DMS53 treated with DMSO at 0.1 percent for 48 hours (cell line): Measurements from ENCODE around the gene LIMK1.

Experiments used
- DNase-seq: peaks from one replicate; lab custom pipeline; 2025; ENCODE audit not compliant: unreplicated experiment; lab: John Stamatoyannopoulos, UW

The LIMK1 gene

DNA sequence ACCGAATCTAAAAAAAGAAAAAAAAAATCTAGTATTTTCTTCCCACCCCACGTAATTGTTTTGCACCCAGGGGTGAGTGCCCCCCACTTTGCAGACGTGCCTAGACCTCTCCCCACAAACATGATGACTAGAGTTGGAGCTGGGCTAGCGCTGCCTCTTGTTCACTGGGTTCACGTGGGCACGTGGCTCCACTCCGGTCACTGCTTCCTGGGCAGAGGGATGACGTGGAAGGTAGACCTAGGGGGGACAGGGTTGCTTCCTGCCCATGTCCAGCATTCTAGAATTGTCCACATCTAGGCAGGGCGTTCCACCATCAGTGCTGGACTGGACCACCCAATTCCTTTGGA is 861 bp upstream of the LIMK1 start:
- no peak for DNase-seq

DNA sequence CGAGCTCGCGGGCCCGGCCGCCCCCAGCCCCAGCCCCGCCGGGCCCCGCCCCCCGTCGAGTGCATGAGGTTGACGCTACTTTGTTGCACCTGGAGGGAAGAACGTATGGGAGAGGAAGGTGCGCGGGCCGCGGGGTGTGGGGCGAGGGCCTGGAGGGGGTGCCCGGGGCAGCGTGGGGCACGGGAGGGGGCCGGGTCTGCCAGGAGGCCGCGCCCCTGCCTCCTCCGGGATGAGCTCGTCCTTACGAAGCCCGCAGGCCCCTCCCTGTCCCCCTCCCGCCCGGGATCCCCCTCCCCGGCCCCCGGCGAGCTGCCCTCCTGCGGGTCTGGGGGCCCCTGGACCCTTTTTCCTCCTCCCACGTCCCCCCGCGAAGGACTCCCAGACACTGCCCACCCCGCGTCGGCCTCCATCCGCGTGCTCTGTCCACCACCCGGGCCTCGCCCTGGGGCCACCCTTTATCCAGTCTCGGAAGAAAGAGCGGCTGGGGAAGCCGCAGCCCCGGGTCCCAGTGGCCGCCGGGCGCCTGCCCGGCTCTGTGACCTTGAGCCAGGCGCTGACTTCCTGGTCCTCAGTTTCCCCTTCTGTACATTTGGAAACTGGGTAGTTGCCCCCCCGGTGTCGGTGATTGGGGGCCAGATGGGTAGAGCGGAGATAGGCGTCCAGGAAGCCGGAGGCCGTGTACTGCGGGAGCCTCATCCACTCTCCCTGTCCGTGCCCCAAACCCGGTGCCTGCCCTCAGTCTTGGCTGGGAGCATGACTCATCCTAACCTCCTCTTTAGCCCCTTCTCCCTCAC is 521 bp downstream of the LIMK1 start:
- peak; percentile 46 for DNase-seq

DNA sequence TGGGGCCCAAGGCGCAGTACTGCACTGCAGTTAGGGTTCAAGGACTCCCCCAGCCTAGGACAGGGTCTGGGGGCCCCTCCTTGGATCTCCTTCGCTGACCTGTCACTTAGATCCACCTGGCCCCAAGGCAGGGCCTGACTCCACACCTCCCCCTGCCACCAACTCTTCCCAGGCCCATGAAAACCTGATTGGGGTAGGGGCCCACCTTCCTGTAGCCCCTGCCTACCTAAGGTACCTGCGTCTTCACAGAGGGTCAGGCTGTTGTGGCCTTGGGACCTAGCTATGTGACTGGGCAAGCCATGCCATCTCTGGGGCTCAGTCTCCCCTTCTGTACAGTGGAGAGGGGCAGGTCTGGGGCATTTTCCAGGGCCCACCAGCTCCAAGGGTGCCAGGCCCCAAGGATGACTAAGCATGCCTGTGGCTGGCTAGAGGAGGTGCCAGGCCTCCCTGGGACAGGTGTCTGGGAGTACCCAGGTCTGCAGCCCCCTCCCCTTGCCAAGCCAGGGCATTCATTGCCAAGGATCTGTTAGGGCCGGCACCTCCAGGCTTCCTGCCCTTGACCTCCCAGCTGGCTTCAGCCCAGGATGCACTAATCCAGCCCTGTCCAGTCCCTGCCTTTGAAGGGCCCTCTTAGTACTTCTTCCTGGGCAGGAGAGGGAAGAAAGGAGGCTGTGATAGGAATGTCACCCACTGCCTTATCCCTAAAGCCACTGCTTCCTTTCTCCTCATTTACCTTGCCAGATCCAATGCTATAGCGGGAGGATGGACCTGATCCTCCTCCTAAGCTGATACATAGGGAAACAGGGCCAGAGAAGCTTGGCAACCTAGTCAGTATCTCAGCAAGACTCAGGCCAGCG is 1.3 kb downstream of the LIMK1 start:
- no peak for DNase-seq

DNA sequence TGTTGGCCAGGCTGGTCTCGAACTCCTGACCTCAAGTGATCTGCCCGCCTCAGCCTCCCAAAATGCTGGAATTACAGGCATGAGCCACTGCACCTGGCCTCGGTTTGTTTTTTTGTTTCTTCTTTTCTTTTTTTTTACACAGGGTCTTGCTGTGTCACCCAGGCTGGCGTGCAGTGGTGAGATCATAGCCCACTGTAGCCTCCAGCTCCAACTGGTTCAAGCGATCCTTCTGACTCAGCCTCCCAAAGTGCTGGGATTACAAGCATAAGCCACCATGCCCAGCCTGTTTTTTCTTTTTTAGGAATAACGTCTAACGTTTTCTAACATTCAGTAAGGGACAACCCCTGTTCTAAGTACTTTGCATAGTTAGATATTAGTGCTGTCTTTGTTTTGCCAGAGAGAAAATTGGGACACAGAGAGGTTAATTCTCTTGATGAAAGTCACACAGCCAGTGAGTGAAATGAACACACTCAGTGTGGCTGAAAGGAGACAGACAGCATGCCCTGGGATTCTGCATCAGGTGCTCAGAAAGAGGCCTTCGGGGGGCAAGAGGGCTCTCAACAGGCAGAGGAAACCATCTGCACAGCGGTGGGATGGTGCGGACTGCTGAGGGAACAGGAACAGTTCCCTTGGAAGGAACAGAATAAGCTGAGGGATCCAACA is 4.3 kb downstream of the LIMK1 start:
- DNase-seq, result no peak

DNA sequence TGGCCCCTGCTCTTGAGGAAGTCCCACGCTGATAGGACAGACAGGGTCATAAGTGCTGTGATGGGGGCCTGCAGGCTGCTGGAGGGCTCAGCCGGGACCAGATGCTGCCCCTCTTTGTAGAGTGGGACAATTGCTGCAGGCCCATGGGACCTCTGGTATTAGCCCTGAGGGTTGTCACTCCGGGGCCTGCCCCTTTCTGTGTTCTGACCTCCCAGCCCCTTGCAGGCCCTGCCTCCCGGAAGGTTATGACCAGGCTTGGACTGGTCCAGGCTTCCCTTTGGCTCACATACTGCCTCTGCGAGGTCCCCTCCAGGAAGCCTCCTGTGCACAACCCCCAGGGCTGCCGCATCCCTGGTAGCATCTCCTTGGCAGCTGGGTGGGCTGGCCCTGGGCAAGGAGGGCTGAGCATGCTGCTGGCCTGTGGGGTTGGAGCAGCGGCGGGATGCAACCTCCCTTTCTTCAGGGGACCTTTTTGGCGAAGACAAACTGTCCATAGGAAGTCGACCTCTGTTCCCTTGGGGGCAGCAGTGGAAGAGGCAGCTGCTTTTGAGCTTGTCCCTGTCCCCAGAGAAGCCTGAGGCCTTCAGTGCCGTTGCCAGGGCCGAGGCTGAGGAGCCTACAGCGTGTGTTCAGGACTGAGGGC is 8.8 kb downstream of the LIMK1 start:
- no peak for DNase-seq

DNA sequence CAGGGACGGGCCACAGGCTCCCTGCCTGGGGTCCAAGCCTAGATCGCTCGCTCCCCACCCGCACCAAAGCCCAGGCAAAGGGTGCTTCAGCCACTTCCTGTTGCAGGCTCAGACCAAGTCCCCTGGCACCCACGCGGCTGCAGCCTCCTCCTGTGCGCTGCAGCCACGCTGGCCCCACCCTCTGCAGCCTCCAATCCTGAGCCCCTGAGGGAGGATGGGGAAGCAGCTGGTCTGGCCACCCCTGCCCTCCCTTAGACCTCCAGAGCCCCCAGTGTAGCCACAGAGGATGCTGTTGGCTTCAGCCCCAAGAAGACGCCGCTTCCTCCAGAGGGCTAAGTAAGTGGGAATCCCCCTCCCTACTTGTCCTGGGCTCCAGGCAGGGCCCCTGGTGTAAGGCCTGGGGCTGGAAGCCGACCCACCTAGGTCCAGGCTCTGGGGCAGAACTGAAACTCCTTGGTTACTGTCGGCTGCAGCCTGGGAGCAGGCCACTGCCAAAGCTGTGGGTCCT is 9.4 kb downstream of the LIMK1 start:
- DNase-seq, result no peak

DNA sequence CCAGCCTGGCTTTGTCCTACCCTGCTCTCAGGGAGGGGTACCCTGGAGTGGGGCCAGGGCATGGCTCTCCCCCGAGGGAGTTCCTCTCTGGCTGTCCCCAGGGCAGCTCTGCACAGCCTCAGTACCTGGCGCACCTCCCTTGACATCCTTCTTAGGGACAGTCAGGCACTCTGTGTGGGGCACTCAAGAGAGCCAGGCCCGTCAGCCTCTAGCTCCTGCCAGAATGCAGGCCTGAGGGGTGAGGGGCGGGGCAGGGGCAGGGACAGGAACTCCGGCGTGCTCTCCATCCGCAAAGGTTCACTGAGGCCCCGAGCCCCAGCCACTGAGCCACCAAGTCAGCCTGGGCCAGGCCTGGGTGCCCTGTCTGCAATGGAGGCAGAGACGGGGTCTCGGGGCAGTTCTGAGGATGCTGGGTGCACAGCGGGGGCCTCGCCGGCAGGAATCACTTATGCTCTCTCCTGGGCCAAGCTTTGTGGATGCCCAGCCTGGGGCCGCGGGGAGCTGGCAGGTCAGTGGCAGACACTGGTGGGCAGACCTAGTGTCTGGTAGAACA is 10.1 kb downstream of the LIMK1 start:
- no peak for DNase-seq

DNA sequence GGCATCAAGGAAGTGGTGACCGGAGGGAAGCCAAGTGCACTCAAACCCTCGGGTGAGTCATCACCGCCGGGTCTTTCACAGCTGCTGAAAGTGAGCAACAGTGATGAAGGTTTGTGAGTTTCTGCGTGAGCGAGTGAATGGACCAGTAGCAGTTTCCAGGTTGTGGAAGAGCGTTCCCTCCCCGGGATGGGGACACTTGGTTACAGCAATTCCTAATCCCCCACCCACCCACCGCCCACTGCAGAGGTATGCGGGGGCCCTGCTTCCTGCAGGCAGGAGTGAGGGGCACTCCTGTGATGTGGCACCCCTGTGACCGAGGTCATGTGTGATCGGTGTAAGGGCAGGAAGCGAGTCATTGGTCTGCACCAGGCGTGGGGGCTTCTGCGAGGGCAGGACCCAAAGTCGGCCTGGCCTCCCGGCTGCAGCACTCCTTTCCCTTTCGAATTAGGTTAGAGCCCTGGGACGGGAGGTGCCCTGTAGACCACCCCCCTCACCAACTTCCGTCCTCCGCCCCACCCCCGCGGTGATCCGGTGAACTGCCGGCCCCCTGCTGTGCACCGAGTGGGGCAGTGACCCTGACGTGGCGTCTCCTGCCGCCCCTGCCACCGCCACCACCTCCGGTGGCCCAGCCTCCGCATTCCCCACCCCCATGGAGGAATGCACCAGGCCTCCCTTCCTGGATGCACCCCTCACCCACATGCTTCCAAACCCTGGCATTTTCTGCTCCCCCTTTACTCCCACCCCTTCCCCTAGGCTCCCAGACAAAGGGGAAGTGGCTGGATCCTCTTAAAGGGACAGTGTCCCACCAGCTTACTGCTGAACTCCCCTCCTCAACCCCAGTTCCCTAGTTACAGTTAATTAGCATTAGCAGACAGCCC is 10.9 kb downstream of the LIMK1 start:
- peak; percentile 90 for DNase-seq

DNA sequence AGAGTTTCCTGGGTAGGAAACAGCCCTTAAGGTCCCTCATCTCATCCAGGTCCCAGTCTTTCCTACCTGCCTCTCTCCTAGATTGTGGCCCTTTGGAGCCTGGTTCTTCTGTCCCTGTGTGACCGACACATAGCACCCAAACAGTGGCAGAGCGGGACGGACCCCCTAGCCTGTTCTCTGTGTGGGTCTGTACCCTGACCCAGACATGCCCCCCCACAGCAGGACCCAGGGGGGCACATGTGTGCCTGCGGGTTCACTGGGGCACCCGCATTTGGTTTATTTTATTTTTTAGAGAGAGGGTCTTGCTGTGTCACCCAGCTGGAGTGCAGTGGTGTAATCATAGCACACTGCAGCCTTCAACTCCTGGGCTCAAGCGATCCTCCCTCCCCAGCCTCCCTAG is 11.5 kb downstream of the LIMK1 start:
- no peak for DNase-seq

DNA sequence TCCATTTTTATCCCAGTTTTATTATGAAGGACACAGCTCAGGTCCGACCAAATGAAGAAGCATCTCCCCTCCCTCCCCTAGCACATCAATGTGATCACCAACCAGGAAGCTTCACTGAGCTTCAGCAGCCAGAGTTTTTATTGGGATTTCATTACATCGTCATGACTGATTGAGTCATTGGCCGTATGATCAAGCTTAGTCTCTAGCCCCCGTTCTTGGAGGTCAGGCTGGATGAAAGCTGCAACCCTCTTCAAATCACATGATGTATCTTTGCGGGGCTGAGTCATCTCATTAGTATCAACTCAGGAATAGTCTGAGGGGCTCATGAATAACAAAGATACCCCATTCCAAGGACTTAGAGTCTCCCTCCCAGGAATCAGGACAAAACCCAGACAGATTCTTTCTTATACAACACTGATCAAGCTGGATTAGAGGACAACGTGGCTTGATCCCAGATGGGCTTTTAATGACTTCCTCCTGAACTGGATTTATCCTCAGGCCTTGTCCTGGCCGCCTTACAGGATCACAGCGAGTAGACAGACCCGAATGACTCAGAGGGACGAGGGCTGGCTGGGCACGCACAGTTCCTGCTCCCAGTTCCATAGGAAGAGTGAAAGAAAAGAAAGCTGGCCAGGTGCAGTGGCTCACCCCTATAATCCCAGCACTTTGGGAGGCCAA is 14.5 kb downstream of the LIMK1 start:
- DNase-seq, result no peak

DNA sequence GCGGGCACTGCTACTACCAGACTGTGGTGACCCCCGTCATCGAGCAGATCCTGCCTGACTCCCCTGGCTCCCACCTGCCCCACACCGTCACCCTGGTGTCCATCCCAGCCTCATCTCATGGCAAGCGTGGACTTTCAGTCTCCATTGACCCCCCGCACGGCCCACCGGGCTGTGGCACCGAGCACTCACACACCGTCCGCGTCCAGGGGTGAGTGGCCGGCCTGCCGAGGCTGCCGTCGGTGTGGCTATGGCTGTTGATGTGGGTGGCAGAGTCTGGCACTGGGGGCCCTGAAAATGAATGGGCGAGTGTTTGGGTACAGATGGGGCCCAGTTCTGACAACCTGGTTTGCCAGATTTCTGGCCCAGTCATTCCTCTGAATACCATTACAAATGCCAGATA is 15.4 kb downstream of the LIMK1 start:
- no peak for DNase-seq

DNA sequence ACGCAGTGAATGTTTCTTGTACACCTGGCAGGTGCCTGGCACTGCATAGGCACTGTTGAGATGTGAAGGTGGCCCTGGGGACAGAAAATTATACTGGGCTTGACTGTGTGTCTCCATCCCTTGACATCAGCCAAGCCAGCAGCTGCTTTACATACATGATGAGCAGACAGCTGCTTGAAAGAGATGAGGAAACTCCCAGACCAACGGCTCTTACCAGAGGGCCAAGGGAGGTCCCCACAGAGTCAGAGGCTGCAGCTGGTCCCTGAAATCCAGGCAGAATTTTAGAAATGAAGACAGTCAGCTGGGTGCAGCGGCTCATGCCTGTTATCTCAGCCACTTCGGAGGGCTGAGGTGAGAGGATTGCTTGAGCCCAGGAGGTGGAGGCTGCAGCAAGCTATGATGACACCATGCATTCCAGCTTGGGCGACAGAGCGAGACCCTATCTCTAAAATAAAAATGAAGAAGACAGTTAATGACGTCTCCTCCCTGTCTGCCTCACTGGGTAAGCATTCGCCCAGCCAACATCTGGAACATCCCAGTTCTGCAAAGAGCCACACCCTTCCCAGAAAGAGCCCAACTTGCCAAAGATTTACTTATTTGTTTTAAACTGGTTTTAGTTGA is 17.6 kb downstream of the LIMK1 start:
- DNase-seq, result no peak

DNA sequence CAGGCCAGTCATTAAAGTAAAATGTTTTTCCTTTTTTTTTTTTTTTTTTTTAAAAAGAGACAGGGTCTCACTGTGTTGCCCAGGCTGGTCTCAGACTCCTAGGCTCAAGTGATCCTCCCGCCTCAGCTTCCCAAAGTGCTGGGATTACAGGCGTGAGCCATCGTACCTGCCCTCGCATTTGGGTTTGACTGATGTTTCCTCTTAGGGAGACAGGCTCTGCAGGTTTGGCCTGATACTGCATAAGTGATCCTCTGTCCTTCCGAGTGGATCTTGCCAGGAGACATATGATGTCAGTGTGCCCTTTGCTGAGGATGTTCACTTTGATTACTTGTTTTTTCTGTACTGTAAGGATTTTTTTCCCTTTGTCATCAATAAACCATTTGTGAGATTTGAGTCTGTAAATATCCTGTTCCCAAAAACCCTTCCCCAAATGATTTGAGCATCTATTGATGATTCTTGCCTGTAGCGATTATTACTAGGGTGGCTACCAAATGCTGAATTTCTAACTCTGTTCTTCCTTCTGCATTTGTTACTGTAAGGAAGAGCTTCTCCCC is 19.7 kb downstream of the LIMK1 start:
- no peak for DNase-seq

DNA sequence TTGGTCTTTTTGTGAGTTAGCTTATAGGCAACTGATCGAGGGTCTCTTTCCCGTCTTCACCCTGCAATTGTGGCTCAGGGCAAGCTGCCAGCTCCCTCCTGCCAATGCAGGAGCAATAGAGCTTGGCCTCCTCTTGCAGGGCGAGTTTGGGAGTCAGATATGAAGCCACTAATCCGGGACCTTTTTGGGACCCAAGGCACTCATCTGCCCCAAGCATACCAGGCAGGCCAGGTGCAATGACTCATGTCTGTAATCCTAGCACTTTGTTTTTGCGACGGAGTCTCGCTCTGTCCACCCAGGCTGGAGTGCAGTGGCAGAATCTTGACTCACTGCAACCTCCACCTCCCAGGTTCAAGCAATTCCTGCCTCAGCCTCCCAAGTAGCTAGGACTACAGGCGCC is 21.1 kb downstream of the LIMK1 start:
- DNase-seq, result no peak

DNA sequence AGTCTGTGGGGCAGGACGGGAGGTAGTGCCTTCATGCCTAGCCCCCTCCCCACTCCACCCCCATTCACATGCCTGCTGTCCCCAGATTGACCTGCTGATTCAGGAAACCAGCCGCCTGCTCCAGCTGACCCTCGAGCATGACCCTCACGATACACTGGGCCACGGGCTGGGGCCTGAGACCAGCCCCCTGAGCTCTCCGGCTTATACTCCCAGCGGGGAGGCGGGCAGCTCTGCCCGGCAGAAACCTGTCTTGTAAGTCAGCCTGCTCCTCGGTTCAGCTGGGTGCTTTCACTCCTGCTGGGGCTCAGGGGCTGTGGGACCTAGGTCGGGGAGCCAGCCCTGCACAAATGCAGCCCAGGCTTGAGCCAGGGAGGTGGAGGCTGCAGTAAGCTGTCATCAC is 22.4 kb downstream of the LIMK1 start:
- DNase-seq, result no peak

DNA sequence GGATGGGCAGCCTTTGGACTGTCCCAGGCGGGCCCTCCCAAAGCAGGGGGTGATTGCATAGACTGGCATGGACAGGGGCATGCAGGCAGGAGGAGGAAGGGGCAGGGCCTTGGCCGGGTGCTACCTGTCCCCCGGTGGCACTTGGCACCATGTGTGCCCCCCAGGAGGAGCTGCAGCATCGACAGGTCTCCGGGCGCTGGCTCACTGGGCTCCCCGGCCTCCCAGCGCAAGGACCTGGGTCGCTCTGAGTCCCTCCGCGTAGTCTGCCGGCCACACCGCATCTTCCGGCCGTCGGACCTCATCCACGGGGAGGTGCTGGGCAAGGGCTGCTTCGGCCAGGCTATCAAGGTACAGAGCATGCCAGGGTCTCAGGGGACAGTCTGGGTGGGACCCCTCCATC is 23.2 kb downstream of the LIMK1 start:
- DNase-seq, result no peak

DNA sequence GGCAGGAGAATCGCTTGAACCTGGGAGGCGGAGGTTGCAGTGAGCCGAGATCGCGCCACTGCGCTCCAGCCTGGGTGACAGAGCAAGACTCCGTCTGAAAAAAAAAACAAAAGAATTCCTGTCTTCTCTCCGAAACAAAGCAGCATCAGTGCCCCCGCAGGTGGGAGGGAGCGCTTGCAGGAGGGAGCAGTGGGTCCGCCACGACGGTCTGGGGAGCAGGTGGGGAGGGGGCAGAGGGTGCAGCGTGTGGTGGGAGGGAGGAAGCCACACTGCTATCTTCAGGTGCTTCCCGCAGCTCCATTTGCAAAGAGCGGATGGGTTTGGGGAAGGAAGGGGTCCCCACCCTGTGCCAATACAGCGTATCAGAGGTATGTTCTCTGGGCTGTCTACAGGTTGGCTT is 31.7 kb downstream of the LIMK1 start:
- DNase-seq, result no peak

DNA sequence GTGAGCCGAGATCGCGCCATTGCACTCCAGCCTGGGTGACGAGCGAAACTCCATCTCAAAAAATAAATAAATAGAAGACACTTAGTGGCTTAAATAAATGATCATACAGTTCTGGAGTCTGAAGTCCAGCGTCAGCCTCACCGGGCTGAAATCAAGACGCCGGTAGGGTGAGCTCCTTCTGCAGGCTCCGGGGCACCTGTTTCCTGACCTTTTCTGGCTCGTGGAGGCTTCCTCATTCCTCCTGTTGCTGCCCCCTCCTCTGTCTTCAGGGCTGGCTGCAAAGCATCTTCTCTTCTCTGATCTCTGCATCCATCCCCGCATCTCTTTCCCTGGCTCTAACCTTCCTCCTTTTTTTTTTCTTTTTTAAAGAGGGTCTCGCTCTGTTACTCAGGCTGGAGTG is 32.8 kb downstream of the LIMK1 start:
- DNase-seq, result no peak

DNA sequence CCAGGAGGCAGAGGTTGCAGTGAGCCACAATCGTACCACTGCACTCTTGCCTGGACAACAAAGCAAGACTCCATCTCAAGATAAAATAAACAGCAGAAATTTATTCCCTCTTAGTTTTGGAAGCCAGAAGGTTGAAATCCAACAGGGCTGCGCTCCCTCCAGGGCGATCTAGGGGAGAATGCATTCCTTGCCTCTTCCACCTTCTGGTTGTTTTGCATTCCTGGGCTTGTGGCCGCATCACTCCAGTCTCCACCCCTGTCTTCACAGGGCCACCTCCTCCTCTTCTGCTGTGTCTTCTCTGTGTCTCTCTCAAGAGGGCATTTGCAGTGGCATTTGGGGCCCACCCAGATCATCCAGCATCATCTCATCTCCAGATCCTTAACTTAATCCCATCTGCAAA is 36.2 kb downstream of the LIMK1 start:
- no peak for DNase-seq
